Measurements from ENCODE around the gene FHIT.
A peak's percentile ranks its signal among the peaks of the same experiment; 100 is the strongest.

FHIT gene

DNA sequence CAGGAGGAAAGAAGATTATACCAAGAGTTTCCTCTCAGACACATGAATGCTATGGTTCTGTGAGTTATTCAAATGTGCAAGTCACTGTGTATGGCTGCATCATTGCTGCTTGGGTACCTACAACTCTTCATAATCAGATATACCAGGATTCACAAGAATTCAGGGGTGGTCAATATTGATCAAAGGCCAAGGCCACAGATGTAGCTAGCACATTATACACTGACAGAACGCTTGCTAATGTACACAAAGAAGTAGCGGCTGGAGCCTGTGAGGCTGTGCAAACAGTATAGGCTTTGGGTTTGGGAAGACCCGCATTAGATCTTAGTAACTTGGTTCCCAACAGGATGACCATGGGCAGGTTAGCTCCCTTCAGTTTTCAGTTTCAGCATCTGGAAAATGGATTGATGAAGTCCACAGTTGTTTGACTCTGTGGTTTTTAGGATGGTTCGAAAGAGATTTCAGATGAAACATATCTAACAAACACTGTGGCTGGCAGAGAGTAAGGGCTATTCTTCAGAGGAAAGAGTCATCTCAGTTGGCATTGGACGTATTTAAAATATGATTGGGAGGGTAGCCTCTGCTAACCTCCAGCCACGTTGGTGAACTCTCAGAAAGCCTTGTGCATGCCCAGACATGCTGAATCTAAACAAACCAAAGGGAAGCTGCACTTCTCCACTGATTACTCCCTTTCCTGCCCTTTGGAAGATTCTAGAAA, 1452.7 kb downstream of the FHIT start:
- DNase-seq = no peak

DNA sequence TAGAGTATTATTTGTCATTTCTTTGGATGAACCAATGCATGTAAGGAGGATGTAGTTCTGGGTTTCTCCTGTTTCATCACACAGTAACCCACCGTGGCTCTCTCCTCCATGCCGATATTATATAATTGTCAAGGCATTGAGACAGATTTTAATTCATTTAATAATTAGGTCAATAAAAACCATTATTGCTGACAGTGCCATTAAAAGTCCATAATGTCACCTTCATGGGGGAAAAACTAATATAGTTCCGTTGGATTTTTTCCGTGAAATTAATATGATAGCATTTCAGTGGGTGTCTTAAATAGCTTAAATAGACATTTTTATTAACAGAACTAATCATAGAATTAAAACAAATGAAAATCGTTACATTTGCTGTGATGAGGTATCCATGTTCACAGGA, 1453.7 kb downstream of the FHIT start:
- DNase-seq = no peak

DNA sequence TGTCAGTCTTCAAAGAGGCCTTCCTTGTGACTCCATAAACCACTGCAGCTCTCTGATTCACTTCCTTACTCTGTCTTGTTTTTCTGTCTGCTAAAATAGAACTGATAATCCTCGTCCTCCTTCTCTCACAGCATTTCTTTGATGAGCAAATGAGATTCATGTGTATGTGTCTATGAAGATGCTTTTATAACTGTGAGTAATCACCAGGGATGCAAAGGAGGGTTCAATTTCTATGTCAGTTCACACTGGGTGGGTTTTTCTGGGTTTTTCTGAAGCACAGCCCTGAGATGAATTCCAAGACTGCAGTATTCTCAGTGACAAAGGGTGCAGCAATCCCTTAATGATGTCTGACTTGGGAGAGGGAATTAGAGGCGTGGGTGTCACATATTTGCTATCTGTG, 1454.8 kb downstream of the FHIT start:
- DNase-seq = no peak

DNA sequence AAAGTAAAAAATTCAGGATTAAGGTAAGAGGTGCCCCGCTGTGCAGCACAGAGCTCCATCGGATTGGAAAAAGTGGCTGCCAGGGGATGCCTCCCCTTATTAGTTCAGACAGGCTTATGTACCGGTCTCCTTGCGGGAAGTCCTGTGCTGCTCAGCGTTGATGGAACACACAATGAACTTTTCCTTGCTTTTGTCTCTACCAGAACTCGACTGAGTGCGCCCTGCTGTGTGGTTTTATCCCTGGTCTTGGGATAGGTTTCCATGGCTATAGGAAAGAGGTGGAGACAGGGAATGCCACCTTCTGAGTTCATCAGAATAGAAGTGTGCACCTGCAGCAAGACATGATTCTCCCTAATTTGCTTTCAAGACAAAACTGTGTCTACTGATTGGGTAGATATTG, 1455.5 kb downstream of the FHIT start:
- no peak for DNase-seq

DNA sequence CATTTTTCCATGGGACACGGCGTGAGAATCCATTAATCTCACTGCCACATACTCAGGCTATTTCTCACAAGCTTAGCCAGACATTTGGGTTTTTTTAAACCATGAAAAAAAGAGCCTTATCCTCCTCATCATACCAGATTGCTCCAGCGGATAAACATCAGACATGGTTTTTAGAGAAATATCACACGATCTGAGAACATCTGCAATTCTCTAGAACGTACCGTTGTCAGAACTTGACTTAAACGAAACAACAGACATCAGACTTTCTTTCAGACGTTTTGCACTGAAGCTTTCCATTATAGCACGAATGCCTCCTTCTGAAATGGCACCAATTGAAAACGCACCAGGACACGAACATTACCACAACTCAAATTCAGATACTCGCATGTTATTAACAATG, 1457.3 kb downstream of the FHIT start:
- no peak for DNase-seq

DNA sequence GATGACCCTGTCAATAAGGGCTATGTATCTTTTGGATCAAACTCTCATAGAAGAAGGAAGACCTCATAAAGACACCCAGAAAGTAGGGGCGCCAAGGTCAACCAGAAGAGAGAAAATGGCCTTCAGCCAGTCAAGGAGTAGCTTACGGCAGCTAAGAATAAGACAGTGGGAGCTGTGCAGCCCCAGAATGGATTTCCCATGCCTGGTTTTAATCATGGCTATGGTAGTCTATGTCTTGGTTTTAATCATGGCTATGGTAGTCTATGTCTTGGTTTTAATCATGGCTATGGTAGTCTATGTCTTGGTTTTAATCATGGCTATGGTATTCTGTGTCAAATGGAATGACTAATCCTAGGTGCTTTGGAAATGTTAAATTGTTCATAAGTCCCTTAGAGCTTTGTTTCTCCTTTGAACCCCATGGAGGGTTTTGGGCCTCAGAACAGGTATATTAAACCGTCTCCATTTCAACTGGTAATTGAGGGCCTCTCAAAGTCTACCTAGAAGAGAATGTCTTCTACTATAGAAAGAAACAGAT, 1459.4 kb downstream of the FHIT start:
- no peak for DNase-seq

DNA sequence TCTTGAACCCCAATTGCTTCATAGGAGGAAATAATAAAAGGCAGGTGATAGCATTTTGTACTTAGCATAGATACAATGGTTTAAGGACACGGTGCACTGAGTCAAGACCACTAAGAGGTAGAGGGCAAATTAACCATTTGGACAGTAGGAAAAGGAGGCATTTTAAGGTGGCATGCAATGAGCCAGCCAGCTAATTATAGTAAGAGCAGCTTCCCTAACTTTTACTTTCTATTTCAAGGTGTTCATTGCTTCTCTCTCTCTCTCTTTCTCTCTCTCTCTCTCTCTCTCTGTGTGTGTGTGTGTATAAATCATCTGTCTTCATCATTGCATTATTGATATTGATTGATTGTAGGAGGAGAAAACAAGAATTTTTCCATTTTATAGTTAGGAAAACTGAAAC, 1461.0 kb downstream of the FHIT start:
- DNase-seq = no peak

DNA sequence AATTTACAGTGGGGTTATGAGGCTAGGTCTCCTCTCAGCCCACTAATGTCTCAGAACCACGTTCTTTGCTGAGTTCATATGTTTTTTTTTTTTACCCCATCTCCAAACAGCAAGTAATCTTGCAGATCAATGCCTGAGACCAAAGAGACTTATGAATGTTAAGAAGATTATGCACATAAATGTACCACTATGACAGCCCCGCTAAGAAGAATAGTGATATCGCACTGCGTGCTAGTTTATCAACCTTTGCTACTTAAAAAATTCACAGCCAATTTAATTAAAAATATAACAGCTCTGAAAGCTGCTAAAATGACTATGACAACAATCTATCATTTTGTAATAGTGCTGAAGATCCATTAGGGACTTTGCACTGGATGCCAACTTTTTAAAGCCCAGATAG, 1462.5 kb downstream of the FHIT start:
- DNase-seq = no peak

DNA sequence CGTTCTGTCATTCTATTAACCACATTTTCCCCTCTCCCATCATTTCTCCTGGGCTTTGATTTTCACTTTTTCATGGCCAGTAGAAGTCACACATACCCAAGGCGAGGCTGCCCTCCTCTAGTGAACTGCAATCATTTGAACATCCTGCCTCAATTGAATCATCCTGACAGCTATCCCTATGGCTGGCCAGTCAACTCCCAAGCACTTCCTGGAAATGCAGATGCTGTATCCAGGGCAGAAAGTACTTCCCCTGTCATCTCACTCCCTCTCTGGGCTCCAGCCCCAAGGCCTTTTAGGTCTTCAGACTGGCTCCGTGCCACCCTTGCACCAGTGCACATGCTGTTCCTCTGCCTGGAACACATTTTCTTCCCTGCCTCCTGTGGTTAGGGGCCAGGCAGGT, 1463.1 kb downstream of the FHIT start:
- DNase-seq = no peak

DNA sequence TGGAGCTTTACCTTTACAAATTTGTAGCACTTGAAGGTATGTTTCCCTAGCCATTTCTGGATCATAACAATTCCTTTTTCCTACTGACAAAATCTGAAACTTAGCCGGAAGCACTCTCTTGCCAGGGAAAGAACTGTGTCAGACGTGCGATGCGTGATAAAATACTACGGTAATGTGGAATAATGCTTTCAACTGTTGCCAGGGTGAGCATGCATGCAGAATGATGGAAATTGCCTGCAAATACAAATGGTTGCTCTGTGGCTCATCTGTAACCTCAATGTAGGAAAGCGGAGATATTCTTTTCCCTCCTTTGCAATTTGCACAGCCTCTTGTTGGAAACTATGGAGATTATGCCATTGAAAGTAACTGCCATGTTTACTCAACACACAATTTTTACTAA, 1464.9 kb downstream of the FHIT start:
- no peak for DNase-seq

DNA sequence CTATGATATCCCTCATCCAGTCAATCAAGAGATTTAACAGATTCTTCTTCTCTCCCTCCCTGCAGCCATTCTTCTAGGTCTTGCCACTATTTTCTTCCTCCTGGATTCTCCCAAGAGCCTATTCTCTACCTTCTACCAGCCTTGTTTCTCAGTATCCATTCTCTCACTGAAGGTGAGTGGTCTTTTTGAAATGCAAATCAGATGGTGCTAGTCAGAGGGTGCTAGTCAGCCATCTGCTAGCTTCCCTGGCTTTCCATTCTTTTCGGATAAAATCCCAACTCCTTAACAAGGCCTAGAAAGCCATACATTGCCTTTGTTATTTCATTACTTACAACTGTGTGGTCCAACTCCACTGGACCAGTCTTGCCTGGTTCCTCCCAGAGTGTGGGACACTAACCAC, 1467.1 kb downstream of the FHIT start:
- DNase-seq = no peak

DNA sequence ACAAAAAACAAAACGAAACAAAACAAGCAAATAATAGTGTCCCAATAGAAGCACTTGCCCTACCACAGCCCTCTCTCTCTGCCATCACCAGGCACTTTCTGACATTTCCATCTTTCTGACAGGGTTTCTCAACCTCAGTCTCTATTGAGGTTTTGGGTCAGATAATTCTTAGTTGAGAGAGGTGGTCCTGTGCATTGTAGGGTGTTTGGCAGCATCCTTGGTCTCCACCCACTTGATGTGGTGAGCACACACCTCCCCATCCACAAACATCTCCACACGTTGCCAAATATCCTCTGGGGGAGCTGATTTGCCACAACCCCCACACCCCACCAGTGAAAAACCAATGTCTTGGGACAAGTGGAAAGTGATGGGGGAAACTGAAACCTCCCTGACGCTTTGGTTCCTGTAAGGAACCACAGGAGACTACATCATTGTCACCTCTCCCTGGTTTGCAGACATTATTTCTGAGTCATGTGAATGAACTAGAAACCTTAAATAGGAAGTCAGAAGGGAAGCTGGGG, 1467.7 kb downstream of the FHIT start:
- peak; percentile 55 for DNase-seq

DNA sequence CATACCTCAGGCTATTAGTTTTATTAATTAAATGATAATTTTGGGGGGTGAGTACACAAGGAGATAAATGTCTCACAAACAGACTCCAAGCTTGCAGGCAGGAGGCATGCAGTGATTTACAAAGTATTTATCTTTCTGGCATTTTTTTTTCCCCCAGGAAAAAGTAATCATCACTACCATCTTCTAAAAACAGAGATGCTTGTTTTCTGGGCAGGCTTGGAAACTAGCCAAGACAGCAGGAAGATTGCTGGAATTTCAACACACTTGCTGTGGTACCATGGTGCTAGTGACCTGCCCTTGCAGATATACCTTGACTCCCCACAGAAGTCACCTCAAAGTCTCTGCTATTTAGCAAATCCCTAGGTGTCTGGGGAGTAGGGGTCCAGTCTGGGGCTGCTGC, 1468.6 kb downstream of the FHIT start:
- no peak for DNase-seq

DNA sequence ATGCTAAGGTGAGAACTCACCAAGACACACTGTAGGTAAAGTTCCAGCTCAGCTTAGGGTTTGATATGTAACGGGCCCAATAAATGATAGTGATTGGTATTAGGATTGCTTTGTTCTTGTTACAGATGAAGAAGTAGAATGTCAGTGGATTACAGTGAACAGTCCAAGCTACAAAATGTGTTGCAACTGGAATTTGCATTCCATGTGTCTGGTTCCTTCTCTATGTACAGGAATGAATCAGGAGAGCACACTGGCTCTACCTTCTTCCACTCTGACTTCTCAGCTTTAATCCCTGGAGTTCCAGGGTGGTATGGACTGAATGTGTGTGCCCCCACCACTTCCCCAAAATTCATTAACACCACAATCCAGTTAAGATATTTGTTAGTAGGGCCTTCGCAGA, 1471.0 kb downstream of the FHIT start:
- no peak for DNase-seq

DNA sequence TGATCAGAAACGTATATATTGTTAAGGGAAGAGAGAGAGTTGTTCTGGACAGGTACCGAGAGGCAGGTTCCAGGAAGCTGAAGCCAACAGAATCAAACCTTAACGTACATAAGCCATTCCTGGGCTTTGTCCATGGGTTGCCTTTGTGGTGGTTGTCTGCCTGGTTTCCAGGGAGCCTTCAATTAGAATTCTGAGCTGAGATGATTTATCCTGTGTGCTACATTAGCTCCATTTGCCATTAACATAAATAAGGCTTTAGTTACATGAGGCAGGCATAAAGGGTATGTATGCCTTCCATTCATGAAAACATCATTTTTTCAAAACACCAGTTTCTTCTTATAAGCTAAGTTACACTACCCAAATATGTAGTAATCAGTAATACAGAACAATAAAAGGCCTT, 1472.0 kb downstream of the FHIT start:
- DNase-seq = no peak

DNA sequence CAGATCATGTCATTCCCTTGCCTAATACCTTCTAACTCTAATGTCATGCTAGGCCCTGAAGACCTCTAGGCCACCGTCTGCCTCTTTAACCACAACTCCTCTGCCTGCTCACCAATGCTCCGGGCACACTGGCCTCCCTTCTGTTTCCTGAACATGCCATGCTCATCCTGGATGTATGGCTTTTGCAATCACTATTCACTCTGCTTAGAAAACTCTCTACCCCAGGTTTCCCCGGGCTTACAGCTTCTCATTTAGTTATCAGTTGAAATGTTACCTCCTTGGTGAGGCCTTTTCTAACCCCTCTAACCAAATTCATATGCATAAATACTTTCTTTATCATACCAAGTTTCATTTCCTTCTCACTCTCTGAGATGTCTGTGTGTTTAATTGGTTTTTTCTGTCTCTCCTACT, 1473.6 kb downstream of the FHIT start:
- no peak for DNase-seq

DNA sequence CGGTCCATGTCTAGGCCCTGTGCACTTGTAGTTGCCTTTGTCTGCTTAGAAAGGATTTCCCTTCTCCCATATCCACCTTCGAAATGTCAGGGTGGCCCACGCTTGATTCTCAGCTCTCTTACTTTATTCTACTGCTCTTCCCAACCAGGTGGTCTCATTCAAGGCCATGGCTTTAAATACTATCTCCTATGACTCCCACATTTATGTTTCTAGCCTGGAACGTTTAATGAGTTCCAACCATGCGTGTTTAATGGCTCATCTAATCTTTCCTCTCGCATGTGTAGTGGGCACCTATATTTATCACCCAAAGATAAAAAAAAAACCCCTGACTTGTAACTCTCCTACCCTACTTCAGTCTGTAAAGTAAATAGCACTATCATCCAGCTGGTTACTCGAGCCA, 1474.2 kb downstream of the FHIT start:
- no peak for DNase-seq

DNA sequence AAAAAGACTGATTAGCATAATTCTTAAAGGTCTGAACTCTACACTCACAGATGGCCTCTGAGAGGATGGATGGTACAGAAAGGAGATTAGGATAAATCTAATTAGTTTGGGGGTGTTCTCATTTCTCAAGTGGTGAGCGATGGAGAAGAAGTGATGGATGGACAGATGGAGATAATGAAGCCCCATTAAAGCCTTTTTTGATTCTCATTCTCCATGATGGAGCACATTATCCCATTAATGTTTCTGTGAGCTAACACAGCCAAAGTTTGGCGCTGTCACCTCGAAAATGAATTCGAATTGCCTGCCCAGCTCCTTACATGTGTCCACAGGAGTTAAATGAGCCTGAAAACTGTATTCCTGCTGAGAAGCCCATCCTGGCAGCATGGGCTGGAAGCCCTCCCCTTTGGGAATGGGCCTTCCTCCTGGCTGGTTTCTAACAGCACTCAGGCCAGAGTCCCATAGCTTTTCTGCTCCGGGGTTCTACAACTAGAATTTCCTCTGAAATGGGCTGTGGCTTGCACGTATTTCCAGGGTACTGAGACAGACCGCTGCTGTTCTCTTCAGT, 1475.4 kb downstream of the FHIT start:
- DNase-seq = no peak

DNA sequence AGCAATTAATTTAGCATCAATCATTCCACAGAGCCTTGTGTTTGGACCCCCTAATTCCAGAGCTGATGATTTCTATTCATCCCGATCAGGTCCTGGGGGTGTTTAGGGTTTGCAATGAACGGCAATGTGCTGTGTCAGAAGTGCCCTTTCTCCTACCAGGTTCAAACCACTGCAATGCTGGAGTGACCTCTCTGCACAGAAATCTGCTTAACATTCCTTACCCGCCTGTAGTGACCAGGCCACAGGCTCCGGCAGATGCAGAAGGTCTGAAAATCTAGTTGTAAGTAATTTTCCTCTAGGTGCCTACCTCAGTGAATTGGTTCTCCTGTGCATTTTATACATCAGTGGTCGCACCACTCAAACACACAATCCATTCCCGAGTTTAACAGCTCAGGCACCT, 1476.1 kb downstream of the FHIT start:
- no peak for DNase-seq

DNA sequence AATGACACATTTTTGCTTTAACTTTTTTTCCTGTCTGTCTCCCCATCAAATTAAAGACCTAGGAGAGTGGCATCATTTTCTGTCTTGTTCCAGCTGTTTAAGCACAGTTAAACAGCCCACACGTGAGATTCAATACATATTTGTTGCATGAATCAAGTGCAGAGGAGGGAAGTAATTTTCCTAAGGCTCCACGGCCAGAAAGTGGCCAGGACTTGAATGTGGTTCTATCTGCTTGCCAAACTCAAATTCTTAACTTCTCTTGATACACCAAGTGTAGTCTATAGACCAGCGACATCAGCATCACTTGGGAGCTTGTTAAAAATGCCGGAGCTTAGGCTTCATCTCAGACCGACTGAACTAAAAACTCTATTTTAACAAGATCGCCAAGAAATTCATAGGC, 1476.6 kb downstream of the FHIT start:
- DNase-seq = no peak

DNA sequence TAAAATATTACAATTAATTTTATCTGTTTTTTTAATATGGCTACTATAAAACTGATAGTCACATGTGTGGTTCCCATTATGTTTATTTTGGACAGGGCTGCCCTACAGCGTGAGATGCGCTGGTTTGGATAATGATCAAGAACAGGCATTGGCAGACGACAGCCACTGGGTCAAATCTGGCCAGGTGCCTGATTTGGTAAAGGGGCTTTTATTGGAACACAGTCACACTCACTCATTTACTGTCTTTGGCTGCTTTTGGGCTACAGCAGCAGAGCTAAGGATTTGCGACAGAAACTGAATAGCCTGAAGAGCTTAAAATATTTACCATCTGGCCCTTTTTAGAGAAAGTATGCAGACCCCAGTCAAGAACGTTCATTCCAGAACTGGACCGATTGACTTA, 1477.3 kb downstream of the FHIT start:
- no peak for DNase-seq

DNA sequence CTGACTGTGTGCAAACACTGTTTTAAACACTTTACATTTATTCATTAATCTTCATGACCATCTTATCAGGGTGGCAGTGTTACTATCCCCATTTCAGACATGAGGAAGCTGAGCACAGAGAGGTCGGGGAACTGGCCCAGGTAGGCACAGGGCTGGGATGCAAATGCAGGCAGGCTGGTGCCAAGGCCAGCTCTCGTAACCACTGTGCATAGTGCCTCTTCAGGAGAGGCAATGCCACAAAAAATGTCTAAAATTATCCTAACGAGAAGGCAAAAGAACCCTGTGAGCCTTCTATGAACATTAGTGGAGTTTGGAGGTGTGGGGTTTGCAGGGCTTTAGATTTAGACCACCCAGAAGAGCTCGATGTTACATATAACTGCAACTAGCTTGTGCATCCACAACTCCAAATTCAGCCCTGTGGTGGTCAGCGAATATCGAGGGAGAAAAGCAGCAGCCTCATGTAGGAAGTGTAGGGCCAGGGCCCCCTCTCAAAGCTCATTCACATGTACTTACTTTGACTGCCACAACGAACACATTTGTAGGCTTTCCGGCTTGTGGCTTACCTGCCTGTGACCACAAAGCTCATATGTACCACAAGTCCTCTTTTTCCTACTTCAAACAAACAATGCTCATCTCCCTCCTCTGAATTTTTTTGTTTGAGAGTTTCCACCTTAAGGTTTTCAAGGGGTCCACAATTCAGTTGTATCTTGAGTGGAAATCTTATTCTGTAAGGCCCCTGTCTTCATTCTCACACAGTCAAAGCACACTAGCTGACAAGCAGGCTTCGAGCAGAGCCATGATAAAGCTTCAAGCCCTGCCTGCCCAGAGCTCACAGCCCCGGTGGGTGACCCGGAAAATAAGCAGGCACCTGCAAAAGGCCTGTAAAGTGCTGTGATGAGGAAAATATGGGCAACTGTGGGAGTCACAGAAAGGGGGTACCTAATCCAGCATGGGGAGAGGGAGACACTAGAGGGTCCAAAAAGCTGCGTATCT, 1478.5 kb downstream of the FHIT start:
- DNase-seq = peak; percentile 48

DNA sequence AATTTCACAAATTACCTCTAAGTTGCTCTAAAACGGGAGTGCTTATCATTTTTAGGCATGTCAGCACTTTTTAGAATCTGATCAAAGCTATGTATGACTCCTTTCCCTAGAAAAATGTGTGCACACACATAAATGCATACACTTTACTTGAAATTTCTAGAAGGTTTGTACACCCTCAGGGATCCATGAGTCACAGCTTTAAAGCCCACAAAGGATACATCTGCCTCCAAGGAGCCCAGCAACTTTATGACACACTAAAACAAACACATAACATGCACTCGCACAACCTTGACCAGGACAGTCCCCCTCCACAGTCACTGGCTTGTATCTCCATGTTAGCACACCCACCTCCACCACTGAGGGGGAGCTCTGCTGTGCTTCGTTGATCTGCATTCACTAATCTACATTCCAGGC, 1479.5 kb downstream of the FHIT start:
- DNase-seq = no peak
